ENCODE measurements around the gene ZNF667. TPM values are rescaled to one million over a fixed set of nuclear protein-coding genes. Genes with fewer than 3 reads are reported as not detected.

ZNF667 gene
- total and polyA plus RNA-seq, 2 donors (not counting 1 experiment from before 2014, with no cell fraction given), result 2.8 to 6.5 TPM

DNA sequence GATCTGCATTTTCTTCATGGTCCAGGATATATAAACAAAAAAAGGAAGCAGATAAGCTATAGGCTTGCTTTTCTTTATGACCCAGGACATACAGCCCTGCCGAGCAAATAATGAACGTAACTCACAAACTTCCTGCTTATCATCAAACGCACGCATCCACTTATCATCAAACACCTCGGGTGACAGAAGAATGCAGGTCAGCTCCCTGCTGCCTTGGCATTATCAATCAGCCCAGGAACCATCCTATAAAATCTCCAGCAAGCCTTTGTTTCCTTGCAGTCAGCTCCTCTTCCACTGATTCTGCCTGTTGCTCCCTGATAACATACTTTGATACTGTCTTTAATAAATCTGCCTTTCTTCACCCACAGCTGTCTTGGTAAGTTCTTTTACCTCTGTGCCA, 78.3 kb downstream of the ZNF667 start:
- no peak overlapping the region for H3K9ac ChIP-seq (ENCODE audit: low read length)
- peaks cover 11% of the 10 kb centered on the region for H3K79me2 ChIP-seq (ENCODE audit: control insufficient read depth, insufficient read depth, low read length)
- CTCF ChIA-PET, result interaction anchor here (1.5 kb wide), 1 partner anchor 8 kb away, joined by 4 read pairs; no protein-coding TSS in a partner anchor
- peaks cover 13% of the 10 kb centered on the region for H3K9me3 Mint-ChIP-seq (ENCODE audit: insufficient read depth)
- POLR2A ChIA-PET, result no interaction called here
- H3K4me2 ChIP-seq (replicated peaks; ENCODE audit: low read depth, low read length, poor library complexity, severe bottlenecking), result no peak overlapping the region
- peaks cover 9 to 40% (median 39%) of the 10 kb centered on the region in 3 donors for H3K9me3 ChIP-seq (ENCODE audit: control extremely low read depth in 1 of 3, control insufficient read depth in 2 of 3, insufficient read depth in 1 of 3, low read length in 2 of 3)
- no peak for TF ChIP-seq EZH2 (IDR thresholded peaks at IDR 0.05; ENCODE audit: borderline replicate concordance, insufficient read depth, low read depth, low read length, poor library complexity, severe bottlenecking)
- TF ChIP-seq, protein P1, sequence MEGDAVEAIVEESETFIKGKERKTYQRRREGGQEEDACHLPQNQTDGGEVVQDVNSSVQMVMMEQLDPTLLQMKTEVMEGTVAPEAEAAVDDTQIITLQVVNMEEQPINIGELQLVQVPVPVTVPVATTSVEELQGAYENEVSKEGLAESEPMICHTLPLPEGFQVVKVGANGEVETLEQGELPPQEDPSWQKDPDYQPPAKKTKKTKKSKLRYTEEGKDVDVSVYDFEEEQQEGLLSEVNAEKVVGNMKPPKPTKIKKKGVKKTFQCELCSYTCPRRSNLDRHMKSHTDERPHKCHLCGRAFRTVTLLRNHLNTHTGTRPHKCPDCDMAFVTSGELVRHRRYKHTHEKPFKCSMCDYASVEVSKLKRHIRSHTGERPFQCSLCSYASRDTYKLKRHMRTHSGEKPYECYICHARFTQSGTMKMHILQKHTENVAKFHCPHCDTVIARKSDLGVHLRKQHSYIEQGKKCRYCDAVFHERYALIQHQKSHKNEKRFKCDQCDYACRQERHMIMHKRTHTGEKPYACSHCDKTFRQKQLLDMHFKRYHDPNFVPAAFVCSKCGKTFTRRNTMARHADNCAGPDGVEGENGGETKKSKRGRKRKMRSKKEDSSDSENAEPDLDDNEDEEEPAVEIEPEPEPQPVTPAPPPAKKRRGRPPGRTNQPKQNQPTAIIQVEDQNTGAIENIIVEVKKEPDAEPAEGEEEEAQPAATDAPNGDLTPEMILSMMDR (IDR thresholded peaks at IDR 0.05), result no peak
- no peaks in the 10 kb centered on the region for H3K27me3 ChIP-seq (replicated peaks in 1 of 4; ENCODE audit: control extremely low read depth in 1 of 4, control insufficient read depth in 3 of 4, insufficient read depth in 4 of 4, low read length in 3 of 4)
- H3K4me3 ChIP-seq (ENCODE audit: control extremely low read depth in 1 of 5, extremely low read depth in 1 of 5, insufficient read depth in 1 of 5, low read depth in 2 of 5, low read length in 4 of 5), result no peak overlapping the region
- intact Hi-C loops (cut with micrococcal nuclease), result no loop called here
- no peak for DNase-seq
- no peak overlapping the region for H3K4me3 Mint-ChIP-seq
- H3K27me3 Mint-ChIP-seq, result no peaks in the 10 kb centered on the region
- H3K4me1 ChIP-seq (ENCODE audit: control insufficient read depth in 2 of 2, insufficient read depth in 2 of 2, low read length in 2 of 2), result peaks cover 8 to 9% of the 10 kb centered on the region in 2 donors
- H3K36me3 ChIP-seq (replicated peaks in 1 of 2; ENCODE audit: control extremely low read depth in 1 of 2, control insufficient read depth in 1 of 2, extremely low read depth in 1 of 2, insufficient read depth in 2 of 2, low read length in 1 of 2), result peaks cover 11% of the 10 kb centered on the region in 2 experiments
- H2AFZ ChIP-seq (ENCODE audit: insufficient read depth, low read depth, low read length, poor library complexity, severe bottlenecking), result no peak overlapping the region
- no peaks in the 10 kb centered on the region for H4K20me1 ChIP-seq (ENCODE audit: control insufficient read depth, insufficient read depth, low read length, poor library complexity, severe bottlenecking)
- H3K27ac ChIP-seq (ENCODE audit: low read length in 2 of 2), result no peak overlapping the region
- over 99% methylated on average over 5 of the region's 5 CpGs for WGBS (ENCODE audit: insufficient coverage)
- no peak for ATAC-seq (ENCODE audit: low read depth)
- H3K27ac Mint-ChIP-seq, result no peak overlapping the region
- H3K4me1 Mint-ChIP-seq, result peaks cover 13% of the 10 kb centered on the region
